ENCODE results near the gene MYO19. TPM values are rescaled to one million over a fixed set of nuclear protein-coding genes. Genes with fewer than 3 reads are reported as not detected.

Gene MYO19
- total and polyA plus RNA-seq, 8 donors: 11.8 to 311 (median 112) TPM

- intact Hi-C loops (cut with DNase I; ENCODE audit: low total_unique reads): no loop called here
- Histone ChIP-seq H3K4me3 (no peak overlapping the region), H3K27ac (no peak overlapping the region), H3K9me3 (no peaks in the 10 kb centered on the region), H3K27me3 (no peaks in the 10 kb centered on the region), H3K4me1 (peaks cover 8 to 16% (median 10%) of the 10 kb centered on the region in 4 donors), H3K36me3 (peaks cover 42 to 84% (median 80%) of the 10 kb centered on the region in 4 donors)
- no peak for DNase-seq
- TF ChIP-seq POLR2A (IDR thresholded peaks at IDR 0.05) (no peak), POLR2AphosphoS5 (IDR thresholded peaks at IDR 0.05) (no peak), CTCF (IDR thresholded peaks at IDR 0.05) (no peak), EP300 (IDR thresholded peaks at IDR 0.05) (no peak)
- WGBS, 5 donors: 31 to 62% (median 43%) methylated on average over 5 of the region's 5 CpGs
Observed at GRCh38 chr17:36494674-36495073, 40.0 kb downstream of the MYO19 start.

GRCh38 chr17:36493956-36494355, 40.7 kb downstream of the MYO19 start:
- no peak for DNase-seq
- Histone ChIP-seq H3K36me3 (peaks cover 41 to 80% (median 77%) of the 10 kb centered on the region in 4 donors), H3K27me3 (no peaks in the 10 kb centered on the region), H3K4me1 (peaks cover 8 to 21% (median 15%) of the 10 kb centered on the region in 4 donors), H3K4me3 (no peak overlapping the region), H3K27ac (no peak overlapping the region), H3K9me3 (no peaks in the 10 kb centered on the region)
- no peak for TF ChIP-seq POLR2AphosphoS5 (IDR thresholded peaks at IDR 0.05)
- no peak for TF ChIP-seq EP300 (IDR thresholded peaks at IDR 0.05)
- TF ChIP-seq POLR2A (IDR thresholded peaks at IDR 0.05): no peak
- 73 to 93% (median 86%) methylated on average over 1 of the region's 1 CpG for WGBS, 5 donors
- intact Hi-C loops (cut with DNase I; ENCODE audit: low total_unique reads): no loop called here

- Histone ChIP-seq H3K9me3 (no peaks in the 10 kb centered on the region), H3K27me3 (peaks cover 0 to 17% (median 5%) of the 10 kb centered on the region in 3 donors), H3K4me3 (peak within 1 kb of the TSS; percentile 95 to 99 (median 97)), H3K36me3 (peaks cover 0 to 5% (median 2%) of the 10 kb centered on the region in 4 donors), H3K27ac (peak within 1 kb of the TSS; percentile 81 to 90 (median 86)), H3K4me1 (peaks cover 21 to 61% (median 45%) of the 10 kb centered on the region in 4 donors)
- WGBS, 5 donors: 0 to 1% (median 1%) methylated on average over 43 to 73 of the region's 73 CpGs
- TF ChIP-seq EP300 (IDR thresholded peaks at IDR 0.05) (no peak), CTCF (IDR thresholded peaks at IDR 0.05) (no peak), POLR2A (IDR thresholded peaks at IDR 0.05) (peak in 1 of 4 donors; percentile 17), POLR2AphosphoS5 (IDR thresholded peaks at IDR 0.05) (peak; percentile 76 to 90 (median 82))
- intact Hi-C loops (cut with DNase I; ENCODE audit: low total_unique reads): no loop called here
- peak; percentile 93 to 98 for DNase-seq
Observed at GRCh38 chr17:36486204-36487194, 48.2 kb downstream of the MYO19 start, which contains the start of gene ZNHIT3. TSS of gene ZNHIT3 (plus strand) at chr17:36486681. CDS start at chr17:36486700, 19 bp downstream.

GRCh38 chr17:36485805-36486203, 48.9 kb downstream of the MYO19 start:
- peaks cover 0 to 4% (median 0%) of the 10 kb centered on the region in 4 donors for H3K36me3 ChIP-seq
- peaks cover 21 to 59% (median 45%) of the 10 kb centered on the region in 4 donors for H3K4me1 ChIP-seq
- H3K27ac ChIP-seq: peak overlapping the region in 4 of 5 donors; percentile 84 to 90 (median 88)
- H3K9me3 ChIP-seq: no peaks in the 10 kb centered on the region
- peaks cover 0 to 17% (median 5%) of the 10 kb centered on the region in 3 donors for H3K27me3 ChIP-seq
- no peak for DNase-seq
- TF ChIP-seq POLR2A (IDR thresholded peaks at IDR 0.05) (no peak), POLR2AphosphoS5 (IDR thresholded peaks at IDR 0.05) (no peak), CTCF (IDR thresholded peaks at IDR 0.05) (no peak), EP300 (IDR thresholded peaks at IDR 0.05) (no peak)
- H3K4me3 ChIP-seq: peak overlapping the region; percentile 95 to 99 (median 97)
- intact Hi-C loops (cut with DNase I; ENCODE audit: low total_unique reads): no loop called here
- 30 to 38% (median 33%) methylated on average over 10 of the region's 10 CpGs for WGBS, 5 donors

All from stomach (tissue), 9 donors.